WI38 (cell line): ENCODE results near the gene KLHL14.

Experiments
- H3K4me3 ChIP-seq: 2 replicates; pipeline ENCODE4 v1.5.1; 2011; ENCODE audit warnings: low read depth, mild to moderate bottlenecking, control low read depth, low read length
- TF ChIP-seq, protein P1 (sequence below): IDR thresholded peaks from 2 replicates; pipeline ENCODE4 v1.5.1; 2012; ENCODE audit warnings: low read depth, mild to moderate bottlenecking, control low read depth, low read length

Gene KLHL14

DNA sequence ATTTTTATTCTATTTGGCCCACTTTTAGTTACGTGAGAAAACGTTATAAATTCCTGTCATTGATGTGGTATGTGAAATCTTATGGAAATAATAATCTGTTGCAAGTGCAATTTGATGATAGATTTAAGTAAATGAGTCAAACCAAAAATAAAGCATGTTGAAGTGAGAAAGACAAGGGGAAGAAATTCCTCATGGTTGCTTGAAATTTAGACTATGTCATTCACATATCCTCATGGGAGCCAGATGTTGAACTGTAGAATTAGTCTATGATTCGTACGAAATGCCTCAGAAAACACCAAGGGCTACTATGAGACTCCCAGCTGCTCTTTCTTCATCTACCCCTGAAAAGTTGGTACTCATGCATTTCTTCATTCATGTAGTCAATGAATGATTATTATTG lies 55.7 kb downstream of the KLHL14 start:
- TF ChIP-seq, protein P1, sequence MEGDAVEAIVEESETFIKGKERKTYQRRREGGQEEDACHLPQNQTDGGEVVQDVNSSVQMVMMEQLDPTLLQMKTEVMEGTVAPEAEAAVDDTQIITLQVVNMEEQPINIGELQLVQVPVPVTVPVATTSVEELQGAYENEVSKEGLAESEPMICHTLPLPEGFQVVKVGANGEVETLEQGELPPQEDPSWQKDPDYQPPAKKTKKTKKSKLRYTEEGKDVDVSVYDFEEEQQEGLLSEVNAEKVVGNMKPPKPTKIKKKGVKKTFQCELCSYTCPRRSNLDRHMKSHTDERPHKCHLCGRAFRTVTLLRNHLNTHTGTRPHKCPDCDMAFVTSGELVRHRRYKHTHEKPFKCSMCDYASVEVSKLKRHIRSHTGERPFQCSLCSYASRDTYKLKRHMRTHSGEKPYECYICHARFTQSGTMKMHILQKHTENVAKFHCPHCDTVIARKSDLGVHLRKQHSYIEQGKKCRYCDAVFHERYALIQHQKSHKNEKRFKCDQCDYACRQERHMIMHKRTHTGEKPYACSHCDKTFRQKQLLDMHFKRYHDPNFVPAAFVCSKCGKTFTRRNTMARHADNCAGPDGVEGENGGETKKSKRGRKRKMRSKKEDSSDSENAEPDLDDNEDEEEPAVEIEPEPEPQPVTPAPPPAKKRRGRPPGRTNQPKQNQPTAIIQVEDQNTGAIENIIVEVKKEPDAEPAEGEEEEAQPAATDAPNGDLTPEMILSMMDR: no peak
- H3K4me3 ChIP-seq: no peak overlapping the region

DNA sequence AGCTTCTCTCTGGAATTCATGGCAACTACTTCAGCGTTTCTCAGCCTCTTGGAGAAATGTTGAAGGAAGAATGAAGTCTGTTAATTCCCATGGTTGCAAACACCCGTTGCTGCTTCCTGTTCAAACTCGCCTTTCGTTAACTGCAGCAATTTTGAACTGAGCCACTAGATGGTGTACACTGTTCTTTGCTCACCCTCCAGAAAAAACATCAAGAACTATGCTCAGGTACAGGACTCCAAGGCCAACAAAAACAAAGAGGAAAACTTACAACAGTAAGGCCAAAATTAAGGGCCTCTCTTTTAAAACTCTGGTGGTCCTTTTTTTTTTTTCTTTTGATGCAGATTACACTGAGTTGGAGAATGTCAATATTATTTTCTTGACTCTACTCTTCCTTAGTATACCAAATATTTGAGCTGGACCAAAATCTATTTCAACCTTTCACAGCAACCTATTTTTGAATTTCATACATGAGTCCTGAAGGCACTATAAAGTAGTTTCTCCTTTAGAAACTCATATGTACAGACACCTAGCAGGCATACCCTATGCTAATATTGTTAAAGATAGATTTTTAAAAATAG lies 58.2 kb downstream of the KLHL14 start:
- no peak overlapping the region for H3K4me3 ChIP-seq
- TF ChIP-seq, protein P1: no peak

DNA sequence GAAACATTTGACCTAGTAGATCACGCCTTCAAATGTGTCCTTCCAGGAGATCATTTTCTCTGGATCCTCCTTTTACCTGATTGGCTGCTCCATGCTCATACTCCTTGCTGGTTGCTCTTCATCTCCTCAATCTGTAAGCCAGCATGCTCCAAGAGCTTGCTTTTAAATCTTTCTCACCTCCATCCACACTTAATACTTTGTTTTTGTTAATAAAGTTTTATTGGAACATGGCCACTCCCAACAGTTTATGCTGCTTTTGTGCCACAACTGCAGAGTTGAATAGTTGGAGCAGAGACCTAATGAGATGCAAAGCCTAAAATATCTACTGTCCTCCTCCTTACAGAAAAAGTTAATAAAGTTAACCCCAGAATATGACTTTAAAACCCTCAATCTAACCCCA lies 60.0 kb downstream of the KLHL14 start:
- H3K4me3 ChIP-seq: no peak overlapping the region
- TF ChIP-seq, protein P1: no peak

DNA sequence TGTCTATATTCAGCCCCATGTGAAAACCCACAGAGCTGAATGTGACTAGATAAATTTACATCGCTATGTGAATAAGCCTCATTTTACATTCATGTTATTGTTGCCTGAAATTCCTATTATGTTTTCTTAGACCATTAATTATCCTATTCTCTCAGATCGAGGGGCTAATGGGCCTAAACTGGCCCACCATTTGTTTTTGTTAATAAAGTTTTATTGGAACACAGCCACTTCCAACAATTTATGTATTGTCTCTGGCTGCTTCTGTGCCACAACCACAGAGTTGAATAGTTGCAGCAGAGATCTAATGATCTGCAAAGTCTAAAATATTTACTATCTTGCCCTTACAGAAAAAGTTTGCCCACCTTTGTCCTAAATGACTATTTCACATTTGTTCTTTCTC lies 61.0 kb downstream of the KLHL14 start:
- H3K4me3 ChIP-seq: no peak overlapping the region
- TF ChIP-seq, protein P1: no peak

DNA sequence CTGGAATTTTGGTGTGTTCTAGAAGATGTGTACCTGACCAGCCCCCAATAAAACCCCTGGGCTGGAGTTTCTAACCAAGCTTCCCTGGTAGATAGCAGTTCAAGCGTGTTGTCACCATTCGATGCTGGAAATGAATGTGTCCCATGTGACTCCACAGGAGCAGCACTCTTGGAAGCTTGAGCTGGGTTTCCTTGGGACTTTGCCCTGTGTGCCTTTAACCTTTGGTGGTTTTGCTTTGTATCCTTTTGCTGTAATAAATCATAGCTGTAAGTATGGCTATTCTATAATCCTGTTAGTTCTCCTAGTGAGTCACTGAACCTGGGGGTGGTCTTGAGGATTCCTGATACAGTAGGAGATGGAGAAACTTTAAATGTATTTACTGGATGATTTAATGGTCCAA lies 65.2 kb downstream of the KLHL14 start:
- no peak overlapping the region for H3K4me3 ChIP-seq
- TF ChIP-seq, protein P1: no peak

DNA sequence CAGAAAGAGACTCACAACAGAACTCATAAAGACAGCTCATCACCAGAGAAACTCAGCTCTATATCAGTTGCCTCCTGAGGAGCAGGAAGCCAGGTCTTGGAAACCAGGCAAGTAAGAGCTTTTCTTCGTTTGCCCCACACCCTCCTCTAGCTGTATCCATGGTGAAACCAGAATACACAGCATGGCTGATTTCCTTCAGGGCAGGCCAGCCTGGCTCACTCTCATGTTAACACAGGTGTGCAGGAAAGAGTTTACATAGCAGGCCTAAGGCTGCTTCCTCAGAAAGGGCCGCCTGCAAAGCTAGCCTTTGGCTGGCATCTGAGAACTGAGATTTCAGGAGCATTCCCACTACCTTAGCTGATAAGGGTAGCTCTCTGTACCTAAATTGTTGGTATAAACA lies 65.7 kb downstream of the KLHL14 start:
- H3K4me3 ChIP-seq: no peak overlapping the region
- TF ChIP-seq, protein P1: no peak

DNA sequence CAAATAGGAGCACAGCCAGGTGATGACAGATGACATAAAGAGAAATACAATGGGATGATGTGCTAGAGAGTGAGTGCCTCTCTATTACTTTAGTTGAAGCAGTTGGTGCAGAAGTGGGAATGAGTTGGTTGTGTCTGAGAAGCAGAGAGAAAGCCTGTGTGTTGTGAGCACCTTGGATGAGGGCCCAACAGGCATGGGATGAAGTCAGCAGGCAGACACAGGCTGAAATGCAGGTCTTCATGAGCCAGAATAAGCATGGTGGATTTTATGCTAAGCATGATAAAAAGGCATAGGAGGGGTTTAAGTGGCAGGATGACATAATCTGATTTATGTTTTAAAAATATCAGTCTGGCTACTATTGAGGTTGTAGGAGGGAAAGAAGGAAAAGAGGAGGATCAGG lies 71.5 kb downstream of the KLHL14 start:
- TF ChIP-seq, protein P1: no peak
- H3K4me3 ChIP-seq: no peak overlapping the region
